Middle frontal gyrus (tissue), 1 donor: ENCODE measurements around the gene MYOZ2.

Experiments
- DNase-seq: peaks from one replicate; pipeline ENCODE4 v3.0.0-alpha.2; 2015; ENCODE audit warnings: low spot score; ENCODE audit errors: extremely low spot score

Gene MYOZ2

GRCh38 chr4:119237201-119237600 lies 101.6 kb downstream of the MYOZ2 start:
- DNase-seq, result no peak
